ENCODE results near the gene MAST4. TPM values are rescaled to one million over a fixed set of nuclear protein-coding genes. Genes with fewer than 3 reads are reported as not detected.

Gene MAST4
- total RNA-seq, 2 experiments from 2014 or later: 1.3 to 21.9 TPM

DNA sequence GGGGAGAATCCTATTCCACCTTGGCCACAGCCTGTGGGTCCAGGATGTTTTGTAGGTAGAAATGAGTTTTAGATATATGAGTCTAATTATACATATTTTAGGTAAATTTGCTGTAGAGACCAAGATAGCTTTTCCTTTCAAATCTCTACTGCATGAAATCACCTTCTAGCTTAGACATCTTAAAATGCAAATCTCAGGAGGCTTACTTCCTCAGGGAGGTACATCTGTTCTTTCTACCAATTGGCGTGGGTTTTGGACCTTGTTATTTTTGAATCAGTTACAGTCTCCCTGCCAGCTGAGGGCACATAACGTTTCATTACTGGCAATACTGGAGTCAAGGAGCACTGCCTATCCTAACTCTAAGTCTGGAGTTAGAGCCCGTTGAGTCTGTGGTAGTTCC lies 28.7 kb upstream of the MAST4 start:
- no peaks in the 10 kb centered on the region for H3K36me3 ChIP-seq (ENCODE audit: insufficient read depth, low read length)
- no peak for TF ChIP-seq EZH2phosphoT487 (IDR thresholded peaks at IDR 0.05; ENCODE audit: borderline replicate concordance, low read depth, low read length)
- no peak for TF ChIP-seq CTCF (conservative IDR thresholded peaks at IDR 0.05; ENCODE audit: low read length)
- CTCF ChIA-PET (ENCODE audit: unreplicated experiment): no interaction called here
- no peaks in the 10 kb centered on the region for H3K9me3 ChIP-seq (ENCODE audit: low read length)
- H4K20me1 ChIP-seq (ENCODE audit: insufficient read depth, low read length): no peaks in the 10 kb centered on the region
- peak overlapping the region; percentile 56; the same call in 1 of the 2 replicates for H2AFZ ChIP-seq (ENCODE audit: low read length)
- no TSS peak for BruUV-seq (replicated peaks)
- no peaks in the 10 kb centered on the region for H3K9me2 ChIP-seq (ENCODE audit: insufficient read depth, low read length)
- POLR2A ChIA-PET: interaction anchor here (0.6 to 1.2 kb wide), 4 partner anchors 13 to 175 kb away, joined by 3 to 8 read pairs (median 3); no protein-coding TSS in a partner anchor
- intact Hi-C loops (cut with micrococcal nuclease; ENCODE audit: unreplicated experiment): no loop called here
- no peak overlapping the region for H3K27ac ChIP-seq (ENCODE audit: low read depth, low read length, poor library complexity, severe bottlenecking)
- H3K79me2 ChIP-seq (ENCODE audit: insufficient read depth, low read depth, low read length): no peaks in the 10 kb centered on the region
- no peak overlapping the region for H3K4me3 ChIP-seq (ENCODE audit: low read depth, low read length, poor library complexity, severe bottlenecking)
- H3K4me1 ChIP-seq (ENCODE audit: insufficient read depth, low read length, poor library complexity, severe bottlenecking): peaks cover 22% of the 10 kb centered on the region
- no peak for DNase-seq (ENCODE audit: low spot score)
- H3K4me2 ChIP-seq (ENCODE audit: low read length): no peak overlapping the region

DNA sequence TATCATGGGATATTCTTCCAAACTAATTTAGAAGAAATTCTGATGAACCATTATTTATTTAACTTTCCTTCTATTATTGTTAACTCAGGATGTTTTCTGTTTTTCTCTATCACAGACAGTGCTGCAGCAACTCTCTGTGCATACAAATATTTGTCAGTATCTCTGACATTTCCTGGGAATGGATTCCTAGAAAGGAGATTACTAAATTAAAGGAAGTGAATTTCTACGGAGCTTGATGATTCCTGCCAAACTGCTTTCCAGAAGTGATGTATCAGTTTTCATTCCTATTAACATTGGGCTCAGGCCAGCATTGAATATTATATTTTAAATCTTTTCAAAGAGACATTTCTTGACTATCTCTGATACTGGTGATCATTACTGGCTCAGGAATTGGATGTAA lies 26.0 kb upstream of the MAST4 start:
- CTCF ChIA-PET (ENCODE audit: unreplicated experiment): no interaction called here
- Histone ChIP-seq H3K36me3 (ENCODE audit: insufficient read depth, low read length) (no peaks in the 10 kb centered on the region), H4K20me1 (ENCODE audit: insufficient read depth, low read length) (no peaks in the 10 kb centered on the region), H3K4me2 (ENCODE audit: low read length) (no peak overlapping the region), H3K4me1 (ENCODE audit: insufficient read depth, low read length, poor library complexity, severe bottlenecking) (peaks cover 22% of the 10 kb centered on the region), H3K4me3 (ENCODE audit: low read depth, low read length, poor library complexity, severe bottlenecking) (no peak overlapping the region), H3K79me2 (ENCODE audit: insufficient read depth, low read depth, low read length) (no peaks in the 10 kb centered on the region), H3K27ac (ENCODE audit: low read depth, low read length, poor library complexity, severe bottlenecking) (no peak overlapping the region), H2AFZ (ENCODE audit: low read length) (no peak overlapping the region), H3K9me2 (ENCODE audit: insufficient read depth, low read length) (no peaks in the 10 kb centered on the region), H3K9me3 (ENCODE audit: low read length) (no peaks in the 10 kb centered on the region)
- POLR2A ChIA-PET: no interaction called here
- TF ChIP-seq CTCF (conservative IDR thresholded peaks at IDR 0.05; ENCODE audit: low read length) (no peak), EZH2phosphoT487 (IDR thresholded peaks at IDR 0.05; ENCODE audit: borderline replicate concordance, low read depth, low read length) (no peak)
- no peak for DNase-seq (ENCODE audit: low spot score)
- no TSS peak for BruUV-seq (replicated peaks)
- intact Hi-C loops (cut with micrococcal nuclease; ENCODE audit: unreplicated experiment): no loop called here

- no TSS peak for BruUV-seq (replicated peaks)
- POLR2A ChIA-PET: interaction anchor here (0.6 to 1.3 kb wide), 3 partner anchors 15 to 120 kb away, joined by 3 to 9 read pairs (median 3); no protein-coding TSS in a partner anchor
- intact Hi-C loops (cut with micrococcal nuclease; ENCODE audit: unreplicated experiment): no loop called here
- Histone ChIP-seq H3K79me2 (ENCODE audit: insufficient read depth, low read depth, low read length) (no peaks in the 10 kb centered on the region), H3K4me1 (ENCODE audit: insufficient read depth, low read length, poor library complexity, severe bottlenecking) (peaks cover 1% of the 10 kb centered on the region), H3K4me3 (ENCODE audit: low read depth, low read length, poor library complexity, severe bottlenecking) (no peak overlapping the region), H3K9me2 (ENCODE audit: insufficient read depth, low read length) (no peaks in the 10 kb centered on the region), H3K27ac (ENCODE audit: low read depth, low read length, poor library complexity, severe bottlenecking) (no peak overlapping the region), H2AFZ (ENCODE audit: low read length) (no peak overlapping the region), H3K4me2 (ENCODE audit: low read length) (no peak overlapping the region), H4K20me1 (ENCODE audit: insufficient read depth, low read length) (no peaks in the 10 kb centered on the region), H3K9me3 (ENCODE audit: low read length) (no peaks in the 10 kb centered on the region), H3K36me3 (ENCODE audit: insufficient read depth, low read length) (no peaks in the 10 kb centered on the region)
- TF ChIP-seq CTCF (conservative IDR thresholded peaks at IDR 0.05; ENCODE audit: low read length) (no peak), EZH2phosphoT487 (IDR thresholded peaks at IDR 0.05; ENCODE audit: borderline replicate concordance, low read depth, low read length) (no peak)
- CTCF ChIA-PET (ENCODE audit: unreplicated experiment): no interaction called here
- DNase-seq (ENCODE audit: low spot score): no peak
These were observed 22.5 kb upstream of the MAST4 start for GRCh38 chr5:66573733-66574132.
